SW480 (cell line): ENCODE results near the gene ARMC6.

ENCODE experiments used
- DNase-seq: peaks from one replicate; pipeline ENCODE4 v3.0.0-alpha.2; 2016; ENCODE audit warnings: low spot score

The ARMC6 gene

GRCh38 chr19:19033426-19034203 is at the start of gene ARMC6, which contains the start of gene SUGP2:
Gene ARMC6 (plus strand): TSS chr19:19033603. CDS start chr19:19034210, 607 bp downstream.
Gene SUGP2 (minus strand): TSS chr19:19033517. CDS start chr19:19031071, 2,446 bp downstream.
- peak; percentile 83 for DNase-seq

- no peak for DNase-seq
These were observed 49.2 kb upstream of the ARMC6 start for GRCh38 chr19:18984251-18984650.

- DNase-seq: no peak
These were observed 48.1 kb upstream of the ARMC6 start for GRCh38 chr19:18985257-18985656.

GRCh38 chr19:18987456-18987855 is 45.9 kb upstream of the ARMC6 start:
- DNase-seq: no peak

GRCh38 chr19:18989316-18989715 is 44.1 kb upstream of the ARMC6 start:
- DNase-seq: no peak

GRCh38 chr19:18990128-18990708 is 43.2 kb upstream of the ARMC6 start:
- no peak for DNase-seq

- no peak for DNase-seq
These were observed 42.4 kb upstream of the ARMC6 start for GRCh38 chr19:18991006-18991405.

GRCh38 chr19:18991468-18991867 is 41.9 kb upstream of the ARMC6 start:
- DNase-seq: no peak

GRCh38 chr19:18992696-18993095 is 40.7 kb upstream of the ARMC6 start:
- DNase-seq: no peak

GRCh38 chr19:18993115-18993514 is 40.3 kb upstream of the ARMC6 start:
- no peak for DNase-seq

- peak; percentile 78 for DNase-seq
These were observed 37.6 kb upstream of the ARMC6 start for GRCh38 chr19:18995804-18996241.

GRCh38 chr19:18996351-18996750 is 37.1 kb upstream of the ARMC6 start:
- DNase-seq: no peak

GRCh38 chr19:18996796-18997394 is 36.5 kb upstream of the ARMC6 start:
- DNase-seq: no peak

GRCh38 chr19:18998276-18998675 is 35.1 kb upstream of the ARMC6 start:
- no peak for DNase-seq

- DNase-seq: no peak
These were observed 34.2 kb upstream of the ARMC6 start for GRCh38 chr19:18999016-18999758.

GRCh38 chr19:18999896-19000620 is 33.3 kb upstream of the ARMC6 start:
- DNase-seq: no peak

- DNase-seq: no peak
These were observed 29.3 kb upstream of the ARMC6 start for GRCh38 chr19:19004144-19004543.

GRCh38 chr19:19006213-19006612 is 27.2 kb upstream of the ARMC6 start:
- DNase-seq: no peak

- DNase-seq: no peak
These were observed 23.5 kb upstream of the ARMC6 start for GRCh38 chr19:19009951-19010350.

GRCh38 chr19:19010551-19010950 is 22.9 kb upstream of the ARMC6 start:
- DNase-seq: no peak

- no peak for DNase-seq
These were observed 12.3 kb upstream of the ARMC6 start for GRCh38 chr19:19021115-19021514.
